ENCODE measurements around the gene TEX261. TPM values are rescaled to one million over a fixed set of nuclear protein-coding genes. Genes with fewer than 3 reads are reported as not detected.

Gene TEX261
- total RNA-seq, 4 donors from 2014 or later, result 13.2 to 35.1 (median 30.3) TPM

DNA sequence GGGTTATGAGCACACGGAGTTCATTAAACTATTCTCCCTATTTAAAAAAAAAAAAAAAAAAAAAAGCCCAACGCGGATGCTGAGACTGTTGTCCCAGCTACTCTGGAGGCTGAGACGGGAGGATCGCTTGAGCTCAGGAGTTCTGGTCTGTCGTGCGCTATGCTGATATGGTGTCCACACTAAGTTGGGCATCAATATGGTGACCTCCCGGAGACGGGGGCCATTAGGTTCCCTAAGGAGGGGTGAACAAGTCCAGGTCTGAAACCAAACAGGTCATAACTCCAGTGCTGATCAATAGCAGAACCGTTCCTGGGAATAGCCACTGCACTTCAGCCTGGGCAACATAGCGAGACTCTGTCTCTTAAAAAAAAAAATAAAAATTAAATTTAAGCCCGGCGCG lies 29.2 kb downstream of the TEX261 start:
- no peaks in the 10 kb centered on the region for H3K36me3 ChIP-seq
- peaks cover 0 to 10% (median 3%) of the 10 kb centered on the region in 4 donors for H3K4me1 ChIP-seq
- H3K4me3 ChIP-seq, result peak overlapping the region in 2 of 4 donors; percentile 54 to 55
- H3K9me3 ChIP-seq, result no peaks in the 10 kb centered on the region
- no peak for TF ChIP-seq POLR2A (IDR thresholded peaks at IDR 0.05)
- TF ChIP-seq, protein P1, sequence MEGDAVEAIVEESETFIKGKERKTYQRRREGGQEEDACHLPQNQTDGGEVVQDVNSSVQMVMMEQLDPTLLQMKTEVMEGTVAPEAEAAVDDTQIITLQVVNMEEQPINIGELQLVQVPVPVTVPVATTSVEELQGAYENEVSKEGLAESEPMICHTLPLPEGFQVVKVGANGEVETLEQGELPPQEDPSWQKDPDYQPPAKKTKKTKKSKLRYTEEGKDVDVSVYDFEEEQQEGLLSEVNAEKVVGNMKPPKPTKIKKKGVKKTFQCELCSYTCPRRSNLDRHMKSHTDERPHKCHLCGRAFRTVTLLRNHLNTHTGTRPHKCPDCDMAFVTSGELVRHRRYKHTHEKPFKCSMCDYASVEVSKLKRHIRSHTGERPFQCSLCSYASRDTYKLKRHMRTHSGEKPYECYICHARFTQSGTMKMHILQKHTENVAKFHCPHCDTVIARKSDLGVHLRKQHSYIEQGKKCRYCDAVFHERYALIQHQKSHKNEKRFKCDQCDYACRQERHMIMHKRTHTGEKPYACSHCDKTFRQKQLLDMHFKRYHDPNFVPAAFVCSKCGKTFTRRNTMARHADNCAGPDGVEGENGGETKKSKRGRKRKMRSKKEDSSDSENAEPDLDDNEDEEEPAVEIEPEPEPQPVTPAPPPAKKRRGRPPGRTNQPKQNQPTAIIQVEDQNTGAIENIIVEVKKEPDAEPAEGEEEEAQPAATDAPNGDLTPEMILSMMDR (IDR thresholded peaks at IDR 0.05), result no peak
- peak in 1 of 3 donors; percentile 14 for DNase-seq
- peaks cover 0 to 6% of the 10 kb centered on the region in 2 donors for H3K27me3 ChIP-seq
- H3K27ac ChIP-seq, result no peak overlapping the region

DNA sequence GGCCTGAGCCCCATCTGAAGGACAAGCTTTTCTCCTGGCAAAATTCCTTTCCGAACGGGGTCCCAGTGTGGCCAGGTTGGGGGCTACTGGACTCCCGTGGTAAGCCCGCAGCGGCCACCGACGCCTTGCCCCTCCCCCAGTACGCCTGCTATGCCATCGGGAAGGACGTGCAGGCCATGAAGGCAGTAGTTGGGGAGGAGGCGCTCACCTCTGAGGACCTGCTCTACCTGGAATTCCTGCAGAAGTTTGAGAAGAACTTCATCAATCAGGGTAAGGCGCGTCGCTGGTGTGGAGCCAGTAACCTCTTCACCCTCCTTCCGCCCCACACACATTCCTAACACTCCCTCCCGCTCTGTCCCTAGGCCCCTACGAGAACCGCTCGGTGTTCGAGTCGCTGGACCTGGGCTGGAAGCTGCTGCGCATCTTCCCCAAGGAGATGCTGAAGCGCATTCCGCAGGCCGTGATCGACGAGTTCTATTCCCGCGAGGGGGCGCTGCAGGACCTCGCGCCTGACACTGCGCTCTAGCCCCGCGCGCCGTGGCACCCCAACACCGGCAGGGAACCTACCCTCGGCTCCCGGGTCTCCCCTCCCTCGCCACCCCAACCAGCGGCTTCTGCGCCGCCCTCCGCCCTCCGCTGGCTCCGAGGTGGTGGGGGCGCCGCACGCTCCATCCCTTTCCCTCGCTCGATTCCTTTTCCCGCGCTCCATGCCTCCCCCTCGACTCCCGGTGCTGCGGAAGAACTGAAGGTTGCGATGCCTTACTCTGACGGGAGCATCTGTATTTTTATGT lies 29.9 kb downstream of the TEX261 start:
- TF ChIP-seq POLR2A (IDR thresholded peaks at IDR 0.05), result no peak
- TF ChIP-seq, protein P1 (IDR thresholded peaks at IDR 0.05), result peak; percentile 54 to 83 (median 70)
- peaks cover 0 to 10% (median 3%) of the 10 kb centered on the region in 4 donors for H3K4me1 ChIP-seq
- peak overlapping the region; percentile 24 to 66 (median 54) for H3K4me3 ChIP-seq
- H3K36me3 ChIP-seq, result no peaks in the 10 kb centered on the region
- DNase-seq, result peak; percentile 72 to 92 (median 83)
- peaks cover 0 to 6% of the 10 kb centered on the region in 2 donors for H3K27me3 ChIP-seq
- no peaks in the 10 kb centered on the region for H3K9me3 ChIP-seq
- no peak overlapping the region for H3K27ac ChIP-seq

DNA sequence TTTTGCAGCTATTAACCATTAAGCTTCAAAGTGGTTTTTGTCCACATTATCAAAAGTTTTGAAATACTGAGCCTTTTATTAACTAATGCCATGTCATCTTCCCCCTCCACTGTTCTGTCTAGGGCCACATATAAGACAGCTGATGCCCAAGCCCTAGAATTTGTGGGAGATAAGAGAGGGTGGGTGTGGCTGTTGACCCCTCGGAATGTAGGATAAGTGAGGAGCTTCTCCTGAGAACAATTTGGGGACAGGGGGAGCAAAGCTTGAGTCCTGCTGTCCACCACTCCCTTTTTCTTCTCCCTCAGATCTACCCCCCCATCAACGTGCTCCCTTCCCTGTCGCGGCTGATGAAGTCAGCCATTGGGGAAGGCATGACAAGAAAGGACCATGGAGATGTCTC lies 30.5 kb downstream of the TEX261 start:
- Histone ChIP-seq H3K9me3 (no peaks in the 10 kb centered on the region), H3K4me1 (peaks cover 0 to 10% (median 3%) of the 10 kb centered on the region in 4 donors), H3K4me3 (no peak overlapping the region), H3K36me3 (no peaks in the 10 kb centered on the region), H3K27me3 (peaks cover 0 to 6% of the 10 kb centered on the region in 2 donors), H3K27ac (no peak overlapping the region)
- no peak for DNase-seq
- TF ChIP-seq, protein P1 (IDR thresholded peaks at IDR 0.05), result no peak
- no peak for TF ChIP-seq POLR2A (IDR thresholded peaks at IDR 0.05)

DNA sequence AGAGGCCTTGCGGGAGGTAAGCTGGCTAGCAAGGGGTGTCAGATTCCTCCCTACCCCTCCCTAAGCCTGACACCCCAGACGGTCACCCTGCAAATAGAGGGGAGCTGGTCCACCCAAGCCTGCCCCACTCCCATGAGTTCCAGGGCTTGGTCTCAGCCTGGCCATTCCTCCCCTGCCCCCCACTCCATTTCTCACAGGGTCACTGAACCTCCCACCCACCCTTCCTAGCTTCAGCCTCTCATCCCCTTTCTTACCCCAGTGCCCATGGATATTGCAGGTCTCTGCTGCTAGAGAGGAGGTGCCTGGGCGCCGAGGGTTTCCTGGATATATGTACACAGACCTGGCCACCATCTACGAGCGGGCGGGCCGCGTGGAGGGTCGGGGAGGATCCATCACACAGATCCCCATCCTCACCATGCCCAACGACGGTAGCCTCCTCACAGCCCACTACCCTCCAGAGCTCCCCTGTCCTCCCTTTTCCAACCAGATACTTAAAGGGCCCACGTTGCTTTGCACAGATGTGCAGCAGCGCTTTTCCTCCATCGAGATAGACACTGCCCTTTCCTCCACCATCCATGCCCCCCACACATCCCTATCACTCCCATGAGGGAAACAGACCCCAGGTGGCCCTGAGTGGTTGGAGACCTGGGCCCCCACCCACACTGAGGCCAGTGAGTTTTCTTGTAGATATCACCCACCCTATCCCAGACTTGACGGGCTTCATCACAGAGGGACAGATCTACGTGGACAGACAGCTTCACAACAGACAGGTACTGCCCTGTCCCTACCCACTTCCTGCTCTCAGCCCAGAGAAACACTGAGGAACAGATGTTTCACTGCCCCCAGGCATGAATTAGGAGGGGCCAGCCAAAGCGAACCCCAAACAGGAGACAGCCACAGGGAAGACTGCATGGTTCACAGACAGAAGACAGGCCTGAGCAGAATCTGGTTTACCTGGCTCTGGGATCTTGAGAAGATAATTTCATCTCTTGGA lies 31.5 kb downstream of the TEX261 start:
- DNase-seq, result no peak
- H3K27me3 ChIP-seq, result peaks cover 0 to 6% of the 10 kb centered on the region in 2 donors

More for the DNA sequence above, 31.5 kb downstream of the TEX261 start:
- Histone ChIP-seq H3K36me3 (no peaks in the 10 kb centered on the region), H3K9me3 (no peaks in the 10 kb centered on the region), H3K27ac (no peak overlapping the region), H3K4me1 (peaks cover 0 to 10% (median 3%) of the 10 kb centered on the region in 4 donors), H3K4me3 (no peak overlapping the region)
- TF ChIP-seq POLR2A (IDR thresholded peaks at IDR 0.05), result no peak
- TF ChIP-seq, protein P1 (IDR thresholded peaks at IDR 0.05), result no peak

All from Peyer's patch (tissue), 4 donors.